Skeletal muscle tissue (tissue), 4 donors: ENCODE measurements around the gene MEX3B. TPM values are rescaled to one million over a fixed set of nuclear protein-coding genes. Genes with fewer than 3 reads are reported as not detected.

Experiments
- H3K27ac ChIP-seq: one replicate; pipeline ENCODE4 v1.7.0; 2013; ENCODE audit warnings: mild to moderate bottlenecking, low read depth, low read length, inconsistent platforms
- H3K27me3 ChIP-seq, 3 donors: one replicate each; pipeline ENCODE4 v1.7.0; 2013; ENCODE audit warnings: low read length in 3 of 3; ENCODE audit not compliant: control insufficient read depth in 3 of 3, insufficient read depth in 3 of 3
- H3K36me3 ChIP-seq, 3 donors: one replicate each; pipeline ENCODE4 v1.7.0; 2013; ENCODE audit warnings: low read length in 3 of 3; ENCODE audit not compliant: control insufficient read depth in 3 of 3, insufficient read depth in 3 of 3
- H3K4me1 ChIP-seq, 3 donors: one replicate each; pipeline ENCODE4 v1.7.0; 2013; ENCODE audit warnings: low read length in 3 of 3, mild to moderate bottlenecking in 3 of 3; ENCODE audit not compliant: control insufficient read depth in 3 of 3, insufficient read depth in 3 of 3
- H3K4me3 ChIP-seq, 3 donors: one replicate each; pipeline ENCODE4 v1.7.0; 2013; ENCODE audit warnings: low read length in 3 of 3
- H3K9ac ChIP-seq, 3 donors: one replicate each; pipeline ENCODE4 v1.7.0; 2013; ENCODE audit warnings: low read length in 3 of 3, mild to moderate bottlenecking in 3 of 3, moderate library complexity in 2 of 3, low read depth in 1 of 3
- H3K9me3 ChIP-seq, 3 donors: one replicate each; pipeline ENCODE4 v1.7.0; 2013; ENCODE audit warnings: low read length in 3 of 3; ENCODE audit not compliant: control insufficient read depth in 3 of 3
- total RNA-seq: library from RNA; depleted of rRNA; stranded (reverse); fragments of >200 nt; gene quantifications from one replicate; pipeline ENCODE4 v1.2.3, GENCODE V29; 2014
- donor health status: Osteomylitis.

MEX3B gene
- total RNA-seq, 1 donor from 2014 or later: 11.0 TPM

DNA sequence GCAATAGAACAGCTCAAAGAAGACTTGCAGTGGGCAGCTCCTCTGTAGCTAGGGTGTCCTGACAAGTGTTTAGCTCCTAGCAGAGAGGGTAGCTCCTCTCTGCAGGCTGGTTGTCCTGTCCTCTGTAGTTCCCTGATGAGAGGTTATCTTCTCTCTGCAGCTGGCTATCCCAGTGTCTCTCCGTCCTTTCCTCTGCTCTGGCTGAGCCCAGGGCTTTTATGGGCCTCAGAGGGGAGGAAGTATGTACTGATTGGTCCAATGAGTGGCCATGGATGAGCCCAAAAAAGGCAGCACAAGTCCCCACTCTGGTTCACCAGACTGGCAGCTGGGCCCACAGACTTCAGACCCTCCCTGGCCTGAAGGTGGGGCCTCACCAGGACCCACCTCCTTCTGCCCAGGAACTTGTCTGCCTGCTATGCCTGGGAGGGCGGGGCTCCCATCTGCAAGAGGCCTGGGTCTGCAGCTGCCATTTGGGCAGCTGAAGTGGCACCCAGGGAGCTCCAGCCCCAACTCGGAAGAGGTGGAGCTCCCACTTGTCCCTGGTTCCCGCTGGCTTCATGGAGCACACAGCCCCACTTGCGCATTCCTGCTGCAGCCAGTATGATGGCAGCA is 27.2 kb upstream of the MEX3B start:
- H3K9ac ChIP-seq: no peak overlapping the region
- no peaks in the 10 kb centered on the region for H3K9me3 ChIP-seq
- H3K4me1 ChIP-seq: no peaks in the 10 kb centered on the region
- peaks cover 0 to 9% (median 0%) of the 10 kb centered on the region in 3 donors for H3K27me3 ChIP-seq
- no peaks in the 10 kb centered on the region for H3K36me3 ChIP-seq
- H3K4me3 ChIP-seq: no peak overlapping the region
- no peak overlapping the region for H3K27ac ChIP-seq

DNA sequence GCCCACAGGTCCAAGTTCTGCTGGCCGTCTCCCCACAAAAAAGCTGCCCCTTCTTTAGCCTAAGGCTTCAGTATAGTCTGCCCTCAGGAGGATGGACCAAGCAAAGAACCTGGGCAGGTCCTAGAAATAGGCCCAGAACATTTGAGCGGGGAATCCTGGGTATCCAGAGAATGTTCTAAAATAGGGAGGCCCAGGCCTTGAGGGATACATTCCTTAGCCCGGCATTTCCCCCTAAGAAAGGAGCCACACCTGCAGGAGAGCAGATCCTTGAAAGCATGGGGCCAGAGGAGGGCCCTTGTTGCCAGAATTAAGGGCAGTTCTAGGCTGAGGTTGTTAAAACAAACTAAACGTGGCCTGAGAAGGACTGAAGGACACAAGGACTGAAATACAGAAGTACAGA is 20.6 kb upstream of the MEX3B start:
- H3K36me3 ChIP-seq: no peaks in the 10 kb centered on the region
- H3K4me1 ChIP-seq: no peaks in the 10 kb centered on the region
- peaks cover 7 to 22% (median 12%) of the 10 kb centered on the region in 3 donors for H3K27me3 ChIP-seq
- H3K27ac ChIP-seq: no peak overlapping the region
- no peak overlapping the region for H3K9ac ChIP-seq
- no peak overlapping the region for H3K4me3 ChIP-seq
- no peaks in the 10 kb centered on the region for H3K9me3 ChIP-seq

DNA sequence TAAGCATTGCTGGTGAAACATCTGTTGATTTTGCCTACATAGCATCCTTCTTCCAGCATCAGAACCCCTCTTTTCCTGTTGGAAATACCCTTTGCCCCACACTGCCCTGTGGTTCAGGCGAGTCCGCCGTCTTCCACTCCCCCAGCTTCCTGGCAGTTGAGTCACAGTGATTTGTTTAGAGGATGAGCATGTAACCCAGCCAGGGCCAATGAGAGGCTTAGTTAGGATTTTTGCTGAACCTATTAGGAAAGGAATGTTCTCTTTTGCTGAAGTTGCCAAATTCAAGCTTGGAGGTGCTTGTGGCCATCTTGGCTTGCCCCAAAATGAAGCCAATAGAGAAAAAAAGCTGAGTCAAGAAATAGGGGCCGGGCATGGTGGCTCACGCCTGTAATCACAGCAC is 19.0 kb upstream of the MEX3B start:
- no peaks in the 10 kb centered on the region for H3K36me3 ChIP-seq
- no peak overlapping the region for H3K4me3 ChIP-seq
- no peak overlapping the region for H3K27ac ChIP-seq
- H3K27me3 ChIP-seq: peaks cover 12 to 30% (median 14%) of the 10 kb centered on the region in 3 donors
- H3K9ac ChIP-seq: no peak overlapping the region
- no peaks in the 10 kb centered on the region for H3K4me1 ChIP-seq
- H3K9me3 ChIP-seq: no peaks in the 10 kb centered on the region

DNA sequence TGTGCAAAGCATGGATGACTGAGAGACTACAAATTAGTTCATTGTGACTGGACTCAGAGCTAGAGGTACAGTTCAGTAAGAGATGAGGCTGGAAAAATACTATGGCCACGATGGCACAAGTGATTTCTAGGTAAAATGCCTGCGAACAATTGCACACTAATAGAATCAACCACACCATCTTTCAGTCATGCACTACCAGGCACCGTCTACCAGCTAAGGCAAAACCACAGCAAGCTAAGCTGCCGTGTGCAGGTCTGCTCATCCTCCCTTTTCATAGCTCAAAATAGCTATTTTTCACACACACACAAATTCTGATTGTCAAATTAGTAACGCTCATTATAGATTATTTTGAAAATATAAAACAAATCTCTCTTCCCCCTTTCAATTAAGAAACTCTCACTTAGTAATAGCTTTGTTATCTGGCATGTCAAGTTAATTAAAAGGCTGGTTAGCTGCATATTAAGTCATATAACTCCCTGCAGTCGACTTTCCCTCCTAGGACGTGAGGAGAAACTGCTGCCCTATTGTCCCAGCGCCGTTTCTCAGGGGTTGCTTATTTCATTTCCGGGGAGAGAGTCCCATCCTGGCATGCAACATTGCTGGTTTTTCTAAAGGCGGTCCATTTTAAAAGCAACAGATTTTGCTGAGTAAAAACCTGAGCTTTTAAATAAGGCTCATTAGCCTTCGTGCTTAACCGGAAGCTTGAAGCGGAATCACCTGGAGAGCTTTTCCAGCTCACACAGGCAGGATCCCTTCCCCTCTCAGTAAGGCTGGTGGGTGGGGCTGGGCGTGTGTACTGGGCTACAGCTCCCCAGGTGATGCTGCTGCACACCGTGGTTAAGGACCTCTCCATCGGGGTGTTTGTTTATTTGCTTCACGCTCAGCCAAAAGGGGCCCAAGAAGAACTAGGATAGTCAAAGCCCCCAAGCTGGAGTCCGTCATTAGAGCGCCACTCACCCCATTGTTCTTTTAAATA is 16.9 kb upstream of the MEX3B start:
- peaks cover 21 to 39% (median 30%) of the 10 kb centered on the region in 3 donors for H3K27me3 ChIP-seq

DNA sequence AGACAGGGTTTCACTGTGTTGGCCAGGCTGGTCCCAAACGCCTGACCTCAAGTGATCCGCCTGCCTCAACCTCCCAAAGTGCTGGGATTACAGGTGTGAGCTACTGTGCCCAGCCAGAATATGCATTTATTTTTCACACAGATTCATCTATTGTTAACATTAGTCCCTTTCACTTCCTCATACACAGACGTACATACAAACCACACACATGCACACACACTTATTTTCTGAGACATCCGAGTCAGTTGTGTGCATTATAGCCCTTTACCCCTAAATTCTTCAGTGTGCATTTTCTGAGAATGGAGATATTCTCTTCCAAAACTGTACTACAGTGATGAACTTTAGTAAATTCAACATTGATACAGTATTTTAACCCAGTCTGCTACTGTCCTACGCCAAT is 15.0 kb upstream of the MEX3B start:
- Histone ChIP-seq H3K27ac (no peak overlapping the region), H3K4me3 (no peak overlapping the region), H3K27me3 (peaks cover 28 to 56% (median 42%) of the 10 kb centered on the region in 3 donors), H3K36me3 (no peaks in the 10 kb centered on the region), H3K9ac (no peak overlapping the region), H3K4me1 (no peaks in the 10 kb centered on the region), H3K9me3 (no peaks in the 10 kb centered on the region)

More for the DNA sequence above, 16.9 kb upstream of the MEX3B start:
- Histone ChIP-seq H3K4me3 (no peak overlapping the region), H3K4me1 (no peaks in the 10 kb centered on the region), H3K9me3 (no peaks in the 10 kb centered on the region), H3K9ac (no peak overlapping the region), H3K27ac (no peak overlapping the region), H3K36me3 (no peaks in the 10 kb centered on the region)

DNA sequence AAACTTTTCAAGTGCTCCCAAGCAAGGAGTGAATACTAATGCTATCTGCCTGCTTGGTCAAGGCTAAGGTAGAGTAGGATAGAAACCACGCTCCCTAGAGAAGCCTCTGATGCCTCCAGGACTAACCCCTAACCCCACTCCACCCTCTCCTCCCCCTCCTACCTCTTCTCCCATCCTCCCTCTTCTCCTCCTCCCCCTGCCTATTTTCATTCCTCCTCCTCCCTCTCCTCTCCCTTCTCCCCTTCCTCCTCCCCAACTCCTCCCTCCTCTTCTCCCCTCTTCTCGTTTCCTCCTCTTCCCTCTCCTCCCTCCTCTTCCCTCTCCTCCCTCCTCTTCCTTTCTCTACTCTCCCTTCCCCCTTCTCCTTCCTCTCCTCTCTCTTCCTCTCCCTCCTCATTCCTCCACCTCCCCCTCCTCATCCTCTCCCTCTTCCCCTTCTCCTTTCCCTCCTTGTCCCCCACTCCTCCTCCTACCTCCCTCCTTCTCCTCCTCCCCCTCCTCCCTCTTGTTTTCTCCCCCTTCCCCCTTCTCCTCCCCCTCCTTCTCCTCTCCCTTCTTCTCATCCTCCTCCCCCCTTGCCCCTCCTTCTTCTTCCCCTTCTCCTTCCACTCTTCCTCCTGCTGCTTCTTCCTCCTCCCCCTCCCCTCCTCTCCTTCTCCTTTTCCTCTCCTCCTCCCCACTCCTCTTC is 12.8 kb upstream of the MEX3B start:
- Histone ChIP-seq H3K4me3 (no peak overlapping the region), H3K27ac (no peak overlapping the region), H3K9ac (no peak overlapping the region), H3K4me1 (no peaks in the 10 kb centered on the region), H3K27me3 (peaks cover 23 to 49% (median 37%) of the 10 kb centered on the region in 3 donors), H3K9me3 (no peaks in the 10 kb centered on the region), H3K36me3 (no peaks in the 10 kb centered on the region)

DNA sequence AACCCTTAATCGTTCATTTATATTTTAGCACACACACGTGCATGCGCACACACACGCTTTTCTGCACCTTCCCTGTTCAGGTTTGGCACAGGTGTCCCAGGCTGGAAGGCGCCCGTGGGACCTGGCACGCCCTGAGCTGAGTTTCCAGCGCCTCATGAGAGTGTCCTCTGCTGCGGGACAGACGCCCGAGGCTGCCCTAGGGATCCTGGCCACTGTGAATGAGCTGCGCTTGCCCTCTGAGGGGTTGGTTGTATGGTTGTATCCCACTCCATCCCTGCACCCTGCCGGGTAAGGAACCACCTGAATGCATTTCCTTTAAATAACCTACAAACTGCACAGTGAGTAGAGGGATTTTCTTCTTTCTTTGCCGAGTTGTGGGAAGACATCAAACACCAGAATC is 12.2 kb upstream of the MEX3B start:
- Histone ChIP-seq H3K9ac (no peak overlapping the region), H3K36me3 (no peaks in the 10 kb centered on the region)

DNA sequence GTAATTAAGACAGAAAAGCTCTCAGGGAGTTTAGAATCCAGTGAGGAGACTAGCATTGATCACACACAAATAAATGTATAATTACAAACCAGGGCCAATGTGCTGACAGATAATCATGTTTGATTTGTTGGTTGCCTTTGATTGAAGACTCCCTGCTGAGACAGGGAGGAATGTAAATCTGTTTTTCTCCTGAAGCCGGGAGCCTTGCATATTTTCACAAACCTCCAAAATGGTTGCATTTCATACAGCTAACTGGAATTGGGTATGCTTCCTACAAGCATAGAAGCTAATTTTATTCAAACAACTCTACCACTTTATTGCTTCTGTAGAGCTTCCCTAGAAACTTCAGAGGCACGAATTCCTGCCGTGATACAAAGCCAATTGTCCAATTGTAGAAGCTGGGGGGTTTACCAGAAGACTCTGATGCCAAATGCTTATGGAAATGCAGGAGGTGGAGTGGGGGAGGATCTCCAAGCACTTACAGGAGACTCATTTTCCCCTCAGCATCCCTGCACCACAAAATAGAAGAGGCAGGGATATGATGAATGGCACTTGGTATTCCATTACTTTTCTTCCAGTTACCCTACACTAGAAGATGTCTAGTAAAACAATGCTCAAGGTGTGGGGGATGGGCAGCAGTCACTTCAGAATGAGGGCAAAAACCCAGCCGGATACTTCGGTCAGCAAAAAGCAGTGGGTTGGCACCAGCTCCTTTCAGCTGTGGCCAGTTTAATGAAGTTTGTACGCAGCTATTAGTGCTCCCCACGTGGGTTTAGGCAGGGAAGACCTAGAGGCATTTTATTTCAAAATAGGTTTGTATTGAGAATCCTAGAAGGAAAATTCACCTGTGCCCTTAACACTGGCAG is 11.4 kb upstream of the MEX3B start:
- no peak overlapping the region for H3K27ac ChIP-seq
- no peak overlapping the region for H3K4me3 ChIP-seq
- no peak overlapping the region for H3K9ac ChIP-seq
- H3K27me3 ChIP-seq: peaks cover 21 to 40% (median 35%) of the 10 kb centered on the region in 3 donors
- no peaks in the 10 kb centered on the region for H3K9me3 ChIP-seq
- H3K36me3 ChIP-seq: no peaks in the 10 kb centered on the region
- no peaks in the 10 kb centered on the region for H3K4me1 ChIP-seq

More for the DNA sequence above, 12.2 kb upstream of the MEX3B start:
- no peaks in the 10 kb centered on the region for H3K4me1 ChIP-seq
- H3K27ac ChIP-seq: no peak overlapping the region
- H3K27me3 ChIP-seq: peaks cover 21 to 47% (median 37%) of the 10 kb centered on the region in 3 donors
- no peak overlapping the region for H3K4me3 ChIP-seq
- no peaks in the 10 kb centered on the region for H3K9me3 ChIP-seq

DNA sequence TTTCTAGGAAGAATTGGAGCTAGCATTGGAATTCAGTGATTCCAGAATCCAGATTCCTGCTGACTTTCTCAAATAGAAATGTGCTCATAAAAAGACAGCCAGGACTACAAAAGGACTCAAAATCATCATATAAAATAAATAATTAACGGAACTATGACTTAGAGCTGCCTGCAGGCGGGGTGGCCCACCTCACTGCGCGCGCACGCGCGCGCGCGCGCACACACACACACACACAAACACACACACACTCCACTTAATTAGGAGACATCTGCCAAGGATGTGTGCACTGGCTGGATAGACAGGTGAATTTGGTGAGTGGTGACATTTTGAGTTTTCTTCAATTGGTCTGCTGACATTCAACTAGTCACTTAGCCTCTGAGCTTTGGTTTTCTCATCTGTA is 6.9 kb upstream of the MEX3B start:
- no peak overlapping the region for H3K27ac ChIP-seq
- no peak overlapping the region for H3K9ac ChIP-seq
- H3K36me3 ChIP-seq: no peaks in the 10 kb centered on the region
- H3K4me3 ChIP-seq: no peak overlapping the region
- peaks cover 7 to 20% (median 14%) of the 10 kb centered on the region in 3 donors for H3K27me3 ChIP-seq
- peaks cover 0 to 3% (median under 1%) of the 10 kb centered on the region in 3 donors for H3K4me1 ChIP-seq
- no peaks in the 10 kb centered on the region for H3K9me3 ChIP-seq
